AG04450 (cell line): ENCODE data around the gene DPP10. TPM values are rescaled to one million over a fixed set of nuclear protein-coding genes. Genes with fewer than 3 reads are reported as not detected.

Experiments used
- CTCF ChIA-PET: fragments of 300-600, 350-600 bp; formaldehyde crosslinking; extraction: SDS; loops from one replicate; lab custom pipeline; 2022; ENCODE audit warnings: antibody characterized with exemption, inconsistent platforms; lab: Charles Lee
- POLR2A ChIA-PET: fragments of 350-600 bp; formaldehyde crosslinking; extraction: SDS; loops from one replicate; lab custom pipeline; 2021; ENCODE audit warnings: antibody characterized with exemption, inconsistent platforms; lab: Yijun Ruan, JAX
- DNase-seq: peaks from one replicate; pipeline ENCODE4 v3.0.0-alpha.2; 2011; ENCODE audit warnings: low read depth, low spot score
- H3K27ac ChIP-seq: one replicate; pipeline ENCODE4 v1.5.1; 2012; ENCODE audit warnings: low read depth, low read length, control low read depth
- H3K27me3 ChIP-seq: one replicate; pipeline ENCODE4 v1.6.0; 2012; ENCODE audit warnings: low read length; ENCODE audit not compliant: control insufficient read depth, insufficient read depth
- H3K4me3 ChIP-seq: 2 replicates; pipeline ENCODE4 v1.5.1; 2011; ENCODE audit warnings: mild to moderate bottlenecking, low read depth, low read length, control low read depth
- H3K9me3 ChIP-seq: 2 replicates; pipeline ENCODE4 v1.5.1; 2012; ENCODE audit warnings: low read length; ENCODE audit not compliant: control insufficient read depth, insufficient read depth
- CTCF ChIP-seq: IDR thresholded peaks from 2 replicates; pipeline ENCODE4 v1.5.1; 2011; ENCODE audit warnings: low read depth, low read length, control low read depth, inconsistent platforms
- polyA plus RNA-seq: library from polyadenylated mRNA; depleted of rRNA; stranded (reverse); fragments of >200 nt; gene quantifications from 2 replicates; pipeline ENCODE4 v1.2.3, GENCODE V29; 2011

DPP10 gene
- polyA plus RNA-seq, 1 experiment = not detected

GRCh38 chr2:115168457-115168856 lies 726.0 kb downstream of the DPP10 start:
- CTCF ChIA-PET = no interaction called here
- H3K27ac ChIP-seq = no peak overlapping the region
- H3K4me3 ChIP-seq = no peak overlapping the region

DNA sequence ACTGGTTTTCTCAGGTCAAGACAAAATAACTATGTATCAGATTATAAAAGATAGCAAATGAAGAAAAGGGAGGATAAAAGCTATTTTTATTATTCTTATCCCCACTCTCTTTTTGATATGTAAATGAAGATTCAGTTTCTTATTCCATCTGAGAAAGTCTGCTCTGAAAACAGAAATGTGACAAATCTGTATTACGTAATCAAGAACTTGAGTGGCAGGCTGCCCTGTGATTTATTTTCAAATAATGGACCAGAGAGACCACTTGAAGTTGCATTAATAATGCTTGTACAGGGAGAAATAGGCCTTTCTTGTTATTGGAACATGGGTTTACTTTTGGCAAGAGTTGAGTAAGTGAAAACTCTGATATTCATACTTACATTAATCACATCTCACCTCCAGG lies 727.4 kb downstream of the DPP10 start:
- Histone ChIP-seq H3K27me3 (no peaks in the 10 kb centered on the region), H3K4me3 (no peak overlapping the region), H3K27ac (no peak overlapping the region), H3K9me3 (peaks cover 4% of the 10 kb centered on the region)
- DNase-seq = no peak
- ChIA-PET CTCF (no interaction called here), POLR2A (no interaction called here)
- no peak for TF ChIP-seq CTCF

More at GRCh38 chr2:115168457-115168856, 726.0 kb downstream of the DPP10 start:
- TF ChIP-seq CTCF = no peak
- no peak for DNase-seq
- Histone ChIP-seq H3K9me3 (peaks cover 4% of the 10 kb centered on the region), H3K27me3 (no peaks in the 10 kb centered on the region)
- POLR2A ChIA-PET = no interaction called here

DNA sequence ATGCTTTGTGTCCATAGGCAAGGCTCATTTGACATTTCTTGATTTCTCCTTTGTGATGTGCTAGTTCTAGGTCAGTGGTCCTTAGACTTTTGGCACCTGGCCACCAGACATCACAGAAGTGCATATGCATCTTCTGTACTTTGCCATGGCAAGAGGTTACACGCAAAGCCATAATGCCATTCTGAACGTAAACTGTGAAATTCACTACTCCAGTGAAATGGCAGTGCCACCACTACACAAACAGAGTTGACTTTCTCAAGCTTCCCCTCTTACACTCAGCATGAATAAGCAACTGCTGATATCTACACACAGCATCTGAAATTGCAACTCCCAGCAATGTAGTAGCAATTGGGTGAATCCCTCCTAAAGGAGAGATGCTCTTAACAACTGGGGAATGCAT lies 729.3 kb downstream of the DPP10 start:
- POLR2A ChIA-PET = no interaction called here
- H3K27ac ChIP-seq = no peak overlapping the region
- TF ChIP-seq CTCF = no peak
- no peak overlapping the region for H3K4me3 ChIP-seq
- no peaks in the 10 kb centered on the region for H3K27me3 ChIP-seq
- DNase-seq = no peak
- CTCF ChIA-PET = no interaction called here
- peaks cover 4% of the 10 kb centered on the region for H3K9me3 ChIP-seq

DNA sequence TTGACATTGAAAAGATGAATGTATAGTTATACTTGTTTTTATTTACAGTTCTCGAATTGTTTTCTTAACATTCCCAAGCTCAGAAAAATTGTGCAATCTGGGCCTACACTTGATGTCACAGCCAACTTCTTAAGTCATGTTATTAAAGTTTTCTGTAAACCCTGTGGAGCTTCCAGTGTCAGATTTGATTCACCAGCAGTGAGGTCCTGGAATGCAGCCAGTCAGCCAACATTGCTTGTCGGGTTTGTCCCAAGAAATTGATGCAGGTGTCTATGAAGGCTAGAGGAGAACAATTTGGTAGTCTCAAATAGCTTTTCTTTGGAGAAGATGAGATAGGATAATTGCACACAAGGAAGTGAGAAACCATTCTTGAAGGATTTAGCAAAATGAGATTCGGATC lies 732.2 kb downstream of the DPP10 start:
- DNase-seq = no peak
- no peak overlapping the region for H3K4me3 ChIP-seq
- CTCF ChIA-PET = no interaction called here
- POLR2A ChIA-PET = no interaction called here
- H3K27me3 ChIP-seq = no peaks in the 10 kb centered on the region
- H3K9me3 ChIP-seq = peaks cover 8% of the 10 kb centered on the region
- no peak overlapping the region for H3K27ac ChIP-seq
- TF ChIP-seq CTCF = no peak

- POLR2A ChIA-PET = no interaction called here
- CTCF ChIA-PET = no interaction called here
- no peak for DNase-seq
- Histone ChIP-seq H3K27ac (no peak overlapping the region), H3K4me3 (no peak overlapping the region), H3K27me3 (no peaks in the 10 kb centered on the region), H3K9me3 (peaks cover 11% of the 10 kb centered on the region)
- TF ChIP-seq CTCF = no peak
These were observed 740.7 kb downstream of the DPP10 start for GRCh38 chr2:115183144-115183543.
